GM12878 (cell line): ENCODE measurements around the gene ITGA8. TPM values are rescaled to one million over a fixed set of nuclear protein-coding genes. Genes with fewer than 3 reads are reported as not detected.

Experiments
- ATAC-seq: fragments of 200-7000 bp; cut with Tn5 transposase; 3 replicates; pipeline ENCODE4 v1.9.1; 2020; ENCODE audit warnings: mild to moderate bottlenecking, moderate library complexity
- BruUV-seq: library from RNA; stranded (reverse); fragments of 400-500 nt; replicated peaks from 2 replicates; lab custom pipeline; 2021; lab: Mats Ljungman, UMichigan
- CTCF ChIA-PET: fragments of 300-600 bp; sonication (Branson Sonifier 250); formaldehyde crosslinking; extraction: SDS; loops from one replicate; lab custom pipeline; 2021; ENCODE audit warnings: inconsistent platforms; lab: Yijun Ruan, JAX
- POLR2A ChIA-PET: fragments of 350-600 bp; formaldehyde crosslinking; extraction: SDS; loops from one replicate; lab custom pipeline; 2021; ENCODE audit warnings: inconsistent platforms; lab: Charles Lee
- RAD21 ChIA-PET: fragments of 300-600 bp; sonication (Branson Sonifier 250); formaldehyde crosslinking; loops from one replicate; lab custom pipeline; 2023; ENCODE audit warnings: antibody characterized with exemption; ENCODE audit not compliant: unreplicated experiment; lab: Charles Lee
- SMC1A ChIA-PET: fragments of 300-600 bp; sonication (Branson Sonifier 250); formaldehyde crosslinking; loops from one replicate; lab custom pipeline; 2023; ENCODE audit not compliant: unreplicated experiment, uncharacterized antibody; lab: Charles Lee
- DNase-seq: peaks from one replicate; pipeline ENCODE4 v3.0.0-alpha.2; 2011; ENCODE audit warnings: low read depth, low spot score
- FAIRE-seq: peaks from 3 replicates; lab custom pipeline; 2011; peaks lifted over from hg19 to GRCh38; lab: Jason Lieb, UNC
- H2AFZ ChIP-seq: 2 replicates; pipeline ENCODE4 v1.6.0; 2011; ENCODE audit warnings: low read depth, low read length, control low read depth; ENCODE audit not compliant: control insufficient read depth
- H3K27ac ChIP-seq: 2 replicates; pipeline ENCODE4 v1.5.1; 2011; ENCODE audit warnings: control low read depth; ENCODE audit not compliant: control insufficient read depth, insufficient read depth
- H3K27me3 ChIP-seq, 2 experiments: replicated peaks in 1 of 2; 2 replicates each; pipeline versions ENCODE4 v1.6.0 to v1.6.1; 2011; ENCODE audit warnings: low read length in 1 of 2; ENCODE audit not compliant: control insufficient read depth in 2 of 2, insufficient read depth in 2 of 2
- H3K36me3 ChIP-seq, 2 experiments: 2 replicates each; pipeline ENCODE4 v1.5.1; 2011; ENCODE audit warnings: low read length in 1 of 2; ENCODE audit not compliant: control insufficient read depth in 2 of 2, insufficient read depth in 2 of 2
- H3K4me1 ChIP-seq: 2 replicates; pipeline ENCODE4 v1.6.1; 2011; ENCODE audit warnings: mild to moderate bottlenecking, low read length, moderate library complexity, mixed read lengths; ENCODE audit not compliant: control insufficient read depth, insufficient read depth
- H3K4me2 ChIP-seq: 2 replicates; pipeline ENCODE4 v1.6.0; 2011; ENCODE audit warnings: control low read depth; ENCODE audit not compliant: control insufficient read depth, insufficient read depth
- H3K4me3 ChIP-seq: fragments of 200-600 bp; sonication (generic); 2 replicates; pipeline ENCODE4 v1.5.1; 2016
- H3K79me2 ChIP-seq: 2 replicates; pipeline ENCODE4 v1.6.0; 2011; ENCODE audit warnings: low read length; ENCODE audit not compliant: control insufficient read depth, insufficient read depth
- H3K9ac ChIP-seq: 2 replicates; pipeline ENCODE4 v1.8.0; 2011; ENCODE audit warnings: low read length, control low read depth, mixed read lengths; ENCODE audit not compliant: control insufficient read depth, insufficient read depth
- H3K9me3 ChIP-seq: replicated peaks from 3 replicates; pipeline ENCODE4 v1.5.1; 2011; ENCODE audit warnings: mild to moderate bottlenecking, low read length; ENCODE audit not compliant: control insufficient read depth, insufficient read depth
- H4K20me1 ChIP-seq: 2 replicates; pipeline ENCODE4 v1.6.0; 2011; ENCODE audit not compliant: control insufficient read depth, insufficient read depth
- ASH2L ChIP-seq: fragments of 300-600, 200-600 bp; sonication (generic); IDR thresholded peaks from 2 replicates; pipeline ENCODE4 v1.6.1; 2017; ENCODE audit warnings: low read depth, mild to moderate bottlenecking, borderline replicate concordance
- CBX5 ChIP-seq: sonication (generic); IDR thresholded peaks from 2 replicates; pipeline ENCODE4 v1.6.1; 2016; ENCODE audit warnings: low read depth, moderate library complexity, mild to moderate bottlenecking, inconsistent platforms
- CHD4 ChIP-seq: fragments of 200-600 bp; sonication (generic); IDR thresholded peaks from 2 replicates; pipeline ENCODE4 v1.6.1; 2016; ENCODE audit warnings: mild to moderate bottlenecking
- CTCF ChIP-seq, 3 experiments: IDR thresholded peaks in 2 of 3; conservative IDR thresholded peaks in 1 of 3; 2 replicates each; pipeline ENCODE4 v1.5.1; 2011; ENCODE audit warnings: low read depth in 3 of 3, low read length in 3 of 3, mild to moderate bottlenecking in 3 of 3, control low read depth in 2 of 3, moderate library complexity in 2 of 3, inconsistent platforms in 1 of 3, mixed read lengths in 1 of 3; ENCODE audit not compliant: control insufficient read depth in 2 of 3, insufficient read depth in 1 of 3; ENCODE audit errors: extremely low read depth in 1 of 3
- FOXK2 ChIP-seq: fragments of 450-650 bp; IDR thresholded peaks from 2 replicates; pipeline ENCODE4 v1.6.1; 2017; ENCODE audit warnings: mild to moderate bottlenecking, moderate library complexity
- GATAD2B ChIP-seq: fragments of 450-650 bp; conservative IDR thresholded peaks from 2 replicates; pipeline ENCODE4 v1.6.1; 2017; ENCODE audit warnings: low read depth, mild to moderate bottlenecking, moderate library complexity
- MTA2 ChIP-seq: fragments of 450-650 bp; IDR thresholded peaks from 2 replicates; pipeline ENCODE4 v1.6.1; 2016; ENCODE audit warnings: low read depth, mild to moderate bottlenecking, moderate library complexity
- MYC ChIP-seq: IDR thresholded peaks from 2 replicates; pipeline ENCODE4 v1.6.1; 2011; ENCODE audit warnings: mild to moderate bottlenecking, low read length, moderate library complexity, inconsistent platforms; ENCODE audit not compliant: insufficient read depth, insufficient replicate concordance, insufficient read length, severe bottlenecking
- NR2C1 ChIP-seq: fragments of 450-650 bp; IDR thresholded peaks from 2 replicates; pipeline ENCODE4 v1.6.1; 2017; ENCODE audit warnings: antibody characterized with exemption, mild to moderate bottlenecking, moderate library complexity
- NRF1 ChIP-seq: conservative IDR thresholded peaks from 2 replicates; pipeline ENCODE4 v1.6.1; 2011; ENCODE audit warnings: mild to moderate bottlenecking, low read depth, low read length, improper control_type of control experiment
- SMAD1 ChIP-seq: fragments of 450-650 bp; IDR thresholded peaks from 2 replicates; pipeline ENCODE4 v1.6.1; 2018; ENCODE audit warnings: mild to moderate bottlenecking, low read depth; ENCODE audit not compliant: partially characterized antibody
- SMAD5 ChIP-seq: IDR thresholded peaks from 2 replicates; pipeline ENCODE4 v1.6.1; 2016; ENCODE audit warnings: antibody characterized with exemption, low read depth
- STAT1 ChIP-seq: fragments of 450-650 bp; conservative IDR thresholded peaks from 2 replicates; pipeline ENCODE4 v1.6.1; 2014; ENCODE audit warnings: antibody characterized with exemption, mild to moderate bottlenecking
- USF1 ChIP-seq: IDR thresholded peaks from 2 replicates; pipeline ENCODE4 v1.6.1; 2011; ENCODE audit warnings: borderline replicate concordance, low read depth, mild to moderate bottlenecking, moderate library complexity, mixed read lengths, low read length; ENCODE audit not compliant: insufficient read depth; ENCODE audit errors: extremely low read length
- WGBS: methylation state at CpG from one replicate; pipeline ENCODE4 v1.1.6; 2016; ENCODE audit warnings: low lambda C conversion rate; ENCODE audit not compliant: insufficient replicate concordance, insufficient coverage; ENCODE audit errors: missing lambda C conversion rate; 5-methylcytosine and 5-hydroxymethylcytosine counted together
- in situ Hi-C: fragments of 300-500 bp; cut with MboI; formaldehyde crosslinking; loops from 9 replicates; pipeline ENCODE4 v1.14.3; 2018; ENCODE audit warnings: mixed read lengths
- intact Hi-C: fragments of 100-400 bp; cut with micrococcal nuclease; formaldehyde crosslinking; loops from one replicate; pipeline ENCODE4 v1.14.2; 2022; ENCODE audit not compliant: unreplicated experiment
- polyA plus RNA-seq, 11 experiments: library from polyadenylated mRNA; depleted of rRNA in 4 of 11; unstranded in 6 of 11; stranded (reverse) in 5 of 11; fragments of >200 nt; fragmentation: Nextera tagmentation in 4 of 11; fragmentation: Illumina TruSeq in 1 of 11; extraction: Ambion mirVana in 4 of 11; extraction: Trizol in 1 of 11; gene quantifications; 1 replicate in 1 of 11; 2 replicates in 10 of 11; pipeline versions ENCODE4 v1.2.1 to v1.2.3, GENCODE V29; 2011 to 2016; ENCODE audit warnings: inconsistent platforms in 2 of 11, missing spikeins in 2 of 11, low read depth in 1 of 11
- total RNA-seq, 4 experiments: library from RNA; depleted of rRNA in 3 of 4; stranded (reverse); fragments of >200 nt in 3 of 4; fragmentation: Illumina TruSeq in 1 of 4; extraction: Trizol in 1 of 4; gene quantifications; 2 replicates each; pipeline versions ENCODE4 v1.2.1 to v1.2.3, GENCODE V29; 2013 to 2021

The ITGA8 gene
- total and polyA plus RNA-seq, 10 of the 15 experiments (the other 5 are each of a cell fraction or from before 2014, with no cell fraction given): 0.03 TPM; not detected in 9

GRCh38 chr10:15521328-15521903 lies 198.3 kb downstream of the ITGA8 start:
- ChIA-PET CTCF (no interaction called here), RAD21 (no interaction called here), SMC1A (interaction anchor here (0.6 kb wide), 1 partner anchor 1986 kb away, joined by 3 read pairs; no protein-coding TSS in a partner anchor), POLR2A (no interaction called here)
- H3K4me1 ChIP-seq: no peaks in the 10 kb centered on the region
- in situ Hi-C loops: no loop called here
- H4K20me1 ChIP-seq: no peaks in the 10 kb centered on the region
- H3K4me3 ChIP-seq: no peak overlapping the region
- FAIRE-seq: no peak
- DNase-seq: no peak
- H3K27me3 ChIP-seq: no peaks in the 10 kb centered on the region
- no peaks in the 10 kb centered on the region for H3K9me3 ChIP-seq
- no peak overlapping the region for H2AFZ ChIP-seq
- H3K27ac ChIP-seq: no peak overlapping the region
- ATAC-seq: no peak
- no peaks in the 10 kb centered on the region for H3K36me3 ChIP-seq
- WGBS: 32% methylated on average over 11 of the region's 11 CpGs
- intact Hi-C loops: no loop called here
- TF ChIP-seq CBX5: no peak
- no peak for TF ChIP-seq MTA2
- no peak for TF ChIP-seq NRF1
- no peak for TF ChIP-seq MYC
- no peak overlapping the region for H3K9ac ChIP-seq
- H3K79me2 ChIP-seq: no peaks in the 10 kb centered on the region
- no peak overlapping the region for H3K4me2 ChIP-seq
- no TSS peak for BruUV-seq

GRCh38 chr10:15518250-15518649 lies 201.5 kb downstream of the ITGA8 start:
- in situ Hi-C loops (no loop called here), intact Hi-C loops (no loop called here)
- TF ChIP-seq CHD4 (no peak), FOXK2 (no peak), SMAD1 (no peak), CTCF (IDR thresholded peaks at IDR 0.05 in 2 of 3, conservative IDR thresholded peaks at IDR 0.05 in 1 of 3; ENCODE audit: control insufficient read depth in 2 of 3, extremely low read depth in 1 of 3, insufficient read depth in 1 of 3, low read depth in 3 of 3, low read length in 3 of 3) (no peak), ASH2L (no peak), NR2C1 (no peak), STAT1 (no peak), USF1 (no peak), SMAD5 (no peak), GATAD2B (no peak)
- Histone ChIP-seq H3K36me3 (no peaks in the 10 kb centered on the region), H3K4me3 (no peak overlapping the region), H3K27me3 (no peaks in the 10 kb centered on the region), H3K4me2 (no peak overlapping the region), H3K9me3 (no peaks in the 10 kb centered on the region), H3K27ac (no peak overlapping the region), H3K79me2 (no peaks in the 10 kb centered on the region), H2AFZ (no peak overlapping the region), H3K9ac (no peak overlapping the region), H3K4me1 (no peaks in the 10 kb centered on the region), H4K20me1 (no peaks in the 10 kb centered on the region)
- no TSS peak for BruUV-seq
- ChIA-PET POLR2A (no interaction called here), SMC1A (no interaction called here), RAD21 (no interaction called here), CTCF (no interaction called here)
- WGBS: 25% methylated on average over 4 of the region's 4 CpGs
- no peak for FAIRE-seq
- DNase-seq: no peak
- no peak for ATAC-seq
